SH-SY5Y (cell line): Measurements from ENCODE around the gene FRA10AC1.

Experiments used
- GATA2 ChIP-seq: IDR thresholded peaks from 2 replicates; pipeline ENCODE4 v1.6.1; 2011; ENCODE audit warnings: mild to moderate bottlenecking, low read depth, low read length
- GATA3 ChIP-seq: IDR thresholded peaks from 2 replicates; pipeline ENCODE4 v1.6.1; 2011; ENCODE audit warnings: low read depth, mild to moderate bottlenecking, low read length, moderate library complexity

GRCh38 chr10:93746844-93747284 is 44.5 kb upstream of the FRA10AC1 start:
- TF ChIP-seq GATA2 (no peak), GATA3 (no peak)
